Lower leg skin (tissue), 4 donors: Measurements from ENCODE around the gene YIPF5. TPM values are rescaled to one million over a fixed set of nuclear protein-coding genes. Genes with fewer than 3 reads are reported as not detected.

Source experiments
- DNase-seq, 2 donors: peaks; one replicate each; pipeline ENCODE4 v3.0.0-alpha.2; 2019; ENCODE audit warnings: low spot score in 2 of 2
- H3K4me3 ChIP-seq: fragments of 200-600 bp; sonication (generic); 2 replicates; pipeline ENCODE4 v1.5.1; 2017; ENCODE audit warnings: mild to moderate bottlenecking, low read depth; ENCODE audit not compliant: poor library complexity, severe bottlenecking
- POLR2A ChIP-seq, 2 donors: fragments of 450-650 bp; IDR thresholded peaks; one replicate each; pipeline ENCODE4 v1.6.1; 2016 to 2017; ENCODE audit warnings: antibody characterized with exemption in 2 of 2, mild to moderate bottlenecking in 1 of 2, moderate library complexity in 1 of 2
- WGBS, 2 donors: methylation state at CpG; one replicate each; pipeline ENCODE4 v1.1.5; 2018; 5-methylcytosine and 5-hydroxymethylcytosine counted together
- intact Hi-C: fragments of 100-400 bp; cut with DNase I; formaldehyde crosslinking; loops from one replicate; pipeline ENCODE4 v1.15.0; 2023; ENCODE audit warnings: low total_unique reads
- total RNA-seq, 4 donors: library from RNA; depleted of rRNA; stranded (reverse); fragments of >200 nt; gene quantifications; one replicate each; pipeline ENCODE4 v1.1.0, GENCODE V29; 2016
- TF ChIP-seq, protein P1 (sequence below), 3 donors: fragments of 450-650 bp; IDR thresholded peaks; one replicate each; pipeline ENCODE4 v1.5.1; 2016; ENCODE audit warnings: antibody characterized with exemption in 3 of 3, mild to moderate bottlenecking in 3 of 3, moderate library complexity in 2 of 3

The YIPF5 gene
- total RNA-seq, 4 donors from 2014 or later: 30.4 to 35.0 (median 33.2) TPM

DNA sequence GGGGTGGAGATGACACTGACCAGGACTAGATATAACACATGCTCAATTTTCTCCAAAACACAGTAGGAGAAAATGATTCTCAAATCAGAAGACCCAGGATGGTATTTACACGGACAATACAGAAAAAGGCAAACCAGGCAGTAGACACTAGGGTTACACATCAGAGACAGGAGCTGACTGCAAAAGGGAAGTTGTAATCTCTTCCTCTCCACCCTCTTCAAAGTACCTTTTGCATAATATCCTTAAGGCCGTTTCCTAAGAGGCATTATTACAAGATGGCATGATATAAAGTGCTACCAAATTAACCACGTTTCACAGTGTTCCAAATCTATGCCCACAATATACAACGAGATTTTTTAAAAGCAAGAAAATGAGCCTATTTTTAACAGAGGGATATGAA is 39.2 kb downstream of the YIPF5 start:
- 66 to 70% methylated on average over 4 of the region's 4 CpGs for WGBS, 2 donors
- intact Hi-C loops: no loop called here
- H3K4me3 ChIP-seq: no peak overlapping the region
- no peak for TF ChIP-seq POLR2A (IDR thresholded peaks at IDR 0.05)
- TF ChIP-seq, protein P1, sequence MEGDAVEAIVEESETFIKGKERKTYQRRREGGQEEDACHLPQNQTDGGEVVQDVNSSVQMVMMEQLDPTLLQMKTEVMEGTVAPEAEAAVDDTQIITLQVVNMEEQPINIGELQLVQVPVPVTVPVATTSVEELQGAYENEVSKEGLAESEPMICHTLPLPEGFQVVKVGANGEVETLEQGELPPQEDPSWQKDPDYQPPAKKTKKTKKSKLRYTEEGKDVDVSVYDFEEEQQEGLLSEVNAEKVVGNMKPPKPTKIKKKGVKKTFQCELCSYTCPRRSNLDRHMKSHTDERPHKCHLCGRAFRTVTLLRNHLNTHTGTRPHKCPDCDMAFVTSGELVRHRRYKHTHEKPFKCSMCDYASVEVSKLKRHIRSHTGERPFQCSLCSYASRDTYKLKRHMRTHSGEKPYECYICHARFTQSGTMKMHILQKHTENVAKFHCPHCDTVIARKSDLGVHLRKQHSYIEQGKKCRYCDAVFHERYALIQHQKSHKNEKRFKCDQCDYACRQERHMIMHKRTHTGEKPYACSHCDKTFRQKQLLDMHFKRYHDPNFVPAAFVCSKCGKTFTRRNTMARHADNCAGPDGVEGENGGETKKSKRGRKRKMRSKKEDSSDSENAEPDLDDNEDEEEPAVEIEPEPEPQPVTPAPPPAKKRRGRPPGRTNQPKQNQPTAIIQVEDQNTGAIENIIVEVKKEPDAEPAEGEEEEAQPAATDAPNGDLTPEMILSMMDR (IDR thresholded peaks at IDR 0.05): no peak
- DNase-seq: no peak

DNA sequence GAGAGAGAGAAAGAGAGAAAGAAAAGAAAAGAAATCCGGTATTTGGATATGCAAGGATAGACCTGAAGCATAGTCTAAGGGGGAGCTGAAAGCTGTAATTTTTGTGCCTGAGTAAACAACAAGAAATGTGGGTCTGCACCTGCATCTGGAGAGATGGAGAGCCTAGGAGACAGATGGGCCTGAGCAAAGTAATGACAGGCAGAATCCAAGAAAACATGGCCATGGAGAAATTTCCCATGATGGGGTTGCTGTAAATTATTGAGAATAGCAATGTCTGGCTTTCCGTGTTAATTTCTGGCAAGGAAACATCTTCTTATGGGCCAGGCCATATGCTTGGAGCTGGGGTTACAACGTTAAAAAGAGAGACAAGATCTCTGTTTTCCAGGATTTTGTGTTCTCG is 40.2 kb downstream of the YIPF5 start:
- 82% methylated on average over 4 of the region's 4 CpGs for WGBS, 2 donors
- TF ChIP-seq, protein P1 (IDR thresholded peaks at IDR 0.05): no peak
- TF ChIP-seq POLR2A (IDR thresholded peaks at IDR 0.05): no peak
- H3K4me3 ChIP-seq: no peak overlapping the region
- no peak for DNase-seq
- intact Hi-C loops: no loop called here

DNA sequence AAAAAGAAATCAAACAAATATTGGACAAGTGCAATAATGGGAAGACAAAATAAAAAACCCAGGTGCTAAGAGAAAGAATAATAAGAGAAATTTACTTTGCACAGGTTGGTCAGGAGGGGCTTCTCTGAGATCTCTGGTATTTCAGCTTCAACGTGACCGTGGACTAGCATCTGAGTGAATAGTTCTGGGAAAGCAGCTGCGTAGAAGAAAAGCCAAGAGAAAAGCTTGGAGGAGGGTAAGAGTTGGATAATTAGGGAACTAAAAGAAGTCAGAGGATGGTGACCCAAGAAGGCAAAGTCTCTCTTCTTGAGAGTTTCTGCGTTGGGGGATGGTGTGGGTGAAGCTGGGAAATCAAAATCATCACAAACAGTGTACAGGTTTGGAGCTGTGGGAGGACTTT is 41.6 kb downstream of the YIPF5 start:
- intact Hi-C loops: no loop called here
- 88 to 95% methylated on average over 4 of the region's 4 CpGs for WGBS, 2 donors

DNA sequence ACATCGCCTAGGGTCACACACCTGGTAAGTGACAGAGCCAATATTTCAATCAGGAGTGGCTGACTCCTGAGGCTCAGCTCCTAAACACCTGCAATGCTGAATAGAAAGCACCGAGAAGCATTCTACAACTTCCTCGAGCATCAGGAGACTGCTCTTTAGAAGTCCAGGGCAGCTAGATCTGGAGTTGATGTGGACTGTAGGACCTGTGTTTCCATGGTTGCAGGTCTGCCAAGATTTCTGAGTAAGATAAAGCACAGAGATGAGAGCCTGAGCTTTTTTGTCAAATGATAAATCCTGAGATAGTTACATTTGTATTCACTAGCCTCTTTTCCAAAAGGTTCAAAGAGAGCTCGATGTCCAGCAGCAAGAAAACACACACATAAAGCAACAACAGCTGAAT is 43.8 kb downstream of the YIPF5 start:
- no peak for DNase-seq
- no peak overlapping the region for H3K4me3 ChIP-seq
- intact Hi-C loops: no loop called here
- WGBS, 2 donors: 70 to 81% methylated on average over 4 of the region's 4 CpGs
- TF ChIP-seq, protein P1 (IDR thresholded peaks at IDR 0.05): no peak
- TF ChIP-seq POLR2A (IDR thresholded peaks at IDR 0.05): no peak

More for the DNA sequence above, 41.6 kb downstream of the YIPF5 start:
- no peak for DNase-seq
- TF ChIP-seq POLR2A (IDR thresholded peaks at IDR 0.05): no peak
- TF ChIP-seq, protein P1 (IDR thresholded peaks at IDR 0.05): no peak
- H3K4me3 ChIP-seq: no peak overlapping the region

DNA sequence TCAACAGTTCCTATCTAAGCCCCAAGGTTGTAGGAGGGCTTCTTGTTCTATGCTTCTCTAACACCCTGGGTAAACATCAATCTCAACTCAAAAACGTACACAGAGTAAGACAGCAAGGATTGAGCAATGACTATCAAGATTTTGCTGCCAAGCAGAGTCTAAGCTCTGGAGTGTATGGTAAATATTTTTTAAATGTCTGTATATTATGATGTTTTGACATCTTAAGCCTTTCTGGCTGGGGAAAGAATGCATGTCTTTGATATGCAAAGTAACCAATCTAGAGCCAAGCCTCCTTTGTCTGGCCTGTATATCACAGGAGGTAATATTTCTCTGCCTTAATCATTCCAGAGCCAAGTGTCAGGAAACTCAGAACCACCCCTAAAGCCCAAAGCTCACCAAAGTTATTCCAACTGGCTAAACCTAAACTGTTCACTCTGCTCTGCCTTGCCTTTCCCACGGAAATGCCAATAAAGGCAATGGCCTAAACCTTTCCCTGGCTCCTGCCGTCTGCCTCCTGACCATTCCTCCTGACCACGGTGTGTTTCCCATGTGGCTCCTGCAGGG is 45.2 kb downstream of the YIPF5 start:
- TF ChIP-seq, protein P1 (IDR thresholded peaks at IDR 0.05): no peak
- no peak for TF ChIP-seq POLR2A (IDR thresholded peaks at IDR 0.05)
- WGBS, 2 donors: 51 to 55% methylated on average over 4 of the region's 4 CpGs
- DNase-seq: no peak
- no peak overlapping the region for H3K4me3 ChIP-seq
- intact Hi-C loops: no loop called here

DNA sequence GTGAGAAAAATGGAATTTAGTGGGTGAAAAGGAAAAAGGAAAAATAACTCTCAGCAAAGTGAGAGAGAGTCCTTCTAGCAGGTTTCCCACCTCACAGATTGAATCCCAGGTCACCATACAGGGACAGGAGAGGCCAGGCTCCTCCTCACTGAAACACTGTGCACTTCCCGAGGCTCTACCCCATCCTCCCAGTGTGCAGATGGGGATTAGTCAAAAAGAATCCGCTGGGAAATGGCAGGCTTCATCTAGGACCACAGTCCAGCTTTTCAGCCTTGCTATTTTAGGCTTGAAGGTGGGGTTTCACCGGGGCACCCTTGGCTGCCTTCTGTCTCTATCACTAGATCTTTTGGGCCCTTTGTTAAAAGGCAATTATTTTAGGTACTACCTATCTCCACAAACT is 47.8 kb downstream of the YIPF5 start:
- TF ChIP-seq POLR2A (IDR thresholded peaks at IDR 0.05): no peak
- TF ChIP-seq, protein P1 (IDR thresholded peaks at IDR 0.05): no peak
- WGBS, 2 donors: 69 to 71% methylated on average over 3 of the region's 3 CpGs
- H3K4me3 ChIP-seq: no peak overlapping the region
- DNase-seq: no peak
- intact Hi-C loops: no loop called here
